PC-9 (cell line): ENCODE results near the gene PEX7. TPM values are rescaled to one million over a fixed set of nuclear protein-coding genes. Genes with fewer than 3 reads are reported as not detected.

Experiments used
- Bru-seq: library from RNA; stranded (reverse); fragments of 400-500 nt; gene quantifications from one replicate; lab custom pipeline; 2021; lab: Mats Ljungman, UMichigan
- BruChase-seq, 2 experiments: library from RNA; stranded (reverse); fragments of 400-500 nt; gene quantifications; one replicate each; lab custom pipeline; 2021; lab: Mats Ljungman, UMichigan
- BruUV-seq: library from RNA; stranded (reverse); fragments of 400-500 nt; replicated peaks from 2 replicates; lab custom pipeline; 2021; lab: Mats Ljungman, UMichigan
- CTCF ChIA-PET: fragments of 300-600 bp; sonication (Branson Sonifier 250); formaldehyde crosslinking; loops from one replicate; lab custom pipeline; 2022; ENCODE audit warnings: antibody characterized with exemption; lab: Charles Lee
- POLR2A ChIA-PET: fragments of 300-600 bp; sonication (Branson Sonifier 250); formaldehyde crosslinking; loops from one replicate; lab custom pipeline; 2022; ENCODE audit warnings: antibody characterized with exemption; ENCODE audit not compliant: unreplicated experiment; lab: Charles Lee
- DNase-seq, 2 experiments: peaks; one replicate each; pipeline versions ENCODE4 v3.0.0 to v3.0.0-alpha.2; 2015 to 2022; ENCODE audit warnings: mixed read lengths in 1 of 2
- H2AFZ ChIP-seq: fragments of 200-600 bp; sonication (generic); 2 replicates; pipeline ENCODE4 v1.8.1; 2017; ENCODE audit warnings: antibody characterized with exemption
- H3F3A ChIP-seq: fragments of 200-600 bp; sonication (generic); 2 replicates; pipeline ENCODE4 v1.8.1; 2017; ENCODE audit warnings: antibody characterized with exemption, mild to moderate bottlenecking, low read depth; ENCODE audit not compliant: insufficient read depth
- H3K27ac ChIP-seq: fragments of 200-600 bp; sonication (generic); 2 replicates; pipeline ENCODE4 v1.6.1; 2016; ENCODE audit warnings: mixed run types
- H3K27me3 ChIP-seq: fragments of 200-600 bp; sonication (generic); 2 replicates; pipeline ENCODE4 v1.6.1; 2016; ENCODE audit warnings: low read depth, mixed run types; ENCODE audit not compliant: insufficient read depth
- H3K36me3 ChIP-seq: fragments of 200-600 bp; sonication (generic); 2 replicates; pipeline ENCODE4 v1.6.1; 2016; ENCODE audit warnings: low read depth, mixed run types
- H3K4me1 ChIP-seq: fragments of 200-600 bp; sonication (generic); replicated peaks from 2 replicates; pipeline ENCODE4 v1.6.1; 2016; ENCODE audit warnings: mixed run types; ENCODE audit not compliant: insufficient read depth
- H3K4me2 ChIP-seq: fragments of 200-600 bp; sonication (generic); 2 replicates; pipeline ENCODE4 v1.6.1; 2017; ENCODE audit warnings: mixed run types
- H3K4me3 ChIP-seq: fragments of 200-600 bp; sonication (generic); 2 replicates; pipeline ENCODE4 v1.6.1; 2016; ENCODE audit warnings: mixed run types
- H3K79me2 ChIP-seq: fragments of 200-600 bp; sonication (generic); 2 replicates; pipeline ENCODE4 v1.6.1; 2017; ENCODE audit warnings: low read depth, mixed run types
- H3K9me2 ChIP-seq: fragments of 200-600 bp; sonication (generic); 2 replicates; pipeline ENCODE4 v1.8.1; 2017; ENCODE audit warnings: mild to moderate bottlenecking; ENCODE audit not compliant: insufficient read depth
- H3K9me3 ChIP-seq: fragments of 200-600 bp; sonication (generic); 2 replicates; pipeline ENCODE4 v1.8.1; 2016; ENCODE audit warnings: low read depth; ENCODE audit not compliant: insufficient read depth
- H4K20me1 ChIP-seq: fragments of 200-600 bp; sonication (generic); 2 replicates; pipeline ENCODE4 v1.8.1; 2017; ENCODE audit not compliant: insufficient read depth
- EZH2 ChIP-seq: fragments of 200-600 bp; sonication (generic); IDR thresholded peaks from 2 replicates; pipeline ENCODE4 v1.8.0; 2017; ENCODE audit warnings: antibody characterized with exemption, low read depth
- intact Hi-C: fragments of 100-400 bp; cut with micrococcal nuclease; formaldehyde crosslinking; loops from one replicate; pipeline ENCODE4 v1.10.0; 2022; ENCODE audit not compliant: unreplicated experiment
- long read RNA-seq: library from polyadenylated mRNA; stranded (forward); transcript quantifications from one replicate; pipeline ENCODE4 v2.0.0, GENCODE V29; 2022
- total RNA-seq: library from RNA; stranded (reverse); gene quantifications from 2 replicates; pipeline ENCODE4 v1.2.3, GENCODE V29; 2021
- TF ChIP-seq, protein P1 (sequence below): fragments of 200-600 bp; sonication (generic); conservative IDR thresholded peaks from 2 replicates; pipeline ENCODE4 v1.6.1; 2017; ENCODE audit warnings: mixed run types, antibody characterized with exemption, mild to moderate bottlenecking, moderate library complexity

The PEX7 gene, protein sequence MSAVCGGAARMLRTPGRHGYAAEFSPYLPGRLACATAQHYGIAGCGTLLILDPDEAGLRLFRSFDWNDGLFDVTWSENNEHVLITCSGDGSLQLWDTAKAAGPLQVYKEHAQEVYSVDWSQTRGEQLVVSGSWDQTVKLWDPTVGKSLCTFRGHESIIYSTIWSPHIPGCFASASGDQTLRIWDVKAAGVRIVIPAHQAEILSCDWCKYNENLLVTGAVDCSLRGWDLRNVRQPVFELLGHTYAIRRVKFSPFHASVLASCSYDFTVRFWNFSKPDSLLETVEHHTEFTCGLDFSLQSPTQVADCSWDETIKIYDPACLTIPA
- 5.6 and 11.5 TPM in 2 replicates for total RNA-seq
- Bru-seq, nascent RNA: percentile 69 among the genes with signal in this experiment
- BruChase-seq, experiment 1, labeled RNA remaining after a 2-hour chase: percentile 54 among the genes with signal in this experiment
- percentile 47 among the genes with signal in this experiment for BruChase-seq, experiment 2, labeled RNA remaining after a 6-hour chase
- long read RNA-seq, transcript PEX7-201 (10 exons, 1,464 nt): major isoform, 11 of 17 reads
- long read RNA-seq, partial matches to known transcripts: 2 of 17 reads
- long read RNA-seq, other reads (novel, unspliced or antisense): 4 of 17 reads

DNA sequence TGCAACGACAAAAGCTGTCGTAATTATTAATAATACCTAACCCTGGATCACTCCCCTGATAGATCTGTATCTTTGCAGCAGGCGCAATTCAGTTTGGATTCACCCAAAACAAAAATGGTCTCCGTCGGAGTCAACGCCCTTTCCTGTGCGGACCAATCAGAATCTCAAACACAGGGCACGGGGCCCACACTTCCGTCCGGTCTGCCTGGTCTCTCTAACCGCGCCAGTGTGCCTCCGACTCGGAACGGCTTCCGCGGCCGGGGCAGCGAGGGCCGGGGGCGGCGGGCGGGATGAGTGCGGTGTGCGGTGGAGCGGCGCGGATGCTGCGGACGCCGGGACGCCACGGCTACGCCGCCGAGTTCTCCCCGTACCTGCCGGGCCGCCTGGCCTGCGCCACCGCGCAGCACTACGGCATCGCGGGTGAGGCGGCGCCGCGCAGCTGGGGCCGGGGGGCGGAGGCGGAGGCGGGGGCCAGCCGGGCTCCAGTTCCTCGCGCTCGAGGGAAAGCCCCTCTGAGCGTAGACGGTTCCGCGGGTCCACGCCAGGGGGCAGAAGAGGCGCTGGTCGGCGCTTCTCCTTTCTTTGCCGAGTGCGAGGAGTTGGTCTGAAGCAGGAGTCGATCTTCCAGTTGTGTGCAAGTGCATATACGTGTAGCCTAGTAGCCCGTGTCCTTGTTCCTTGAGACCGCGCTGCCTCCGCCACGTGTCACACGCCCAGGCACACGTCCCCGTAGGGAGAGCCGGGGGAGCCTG, at the start of gene PEX7:
TSS of gene PEX7 (plus strand) at position 217 of the 752 bp plus-strand sequence. CDS start at position 291, 74 bp downstream.
- intact Hi-C loops: loop anchor here (10.0 kb wide), 1 partner anchor 822 kb away; no protein-coding TSS in a partner anchor
- H3K27ac ChIP-seq: peak within 1 kb of the TSS; percentile 47
- POLR2A ChIA-PET: interaction anchor here (0.6 kb wide), 1 partner anchor 709 kb away, joined by 13 read pairs; no protein-coding TSS in a partner anchor

DNA sequence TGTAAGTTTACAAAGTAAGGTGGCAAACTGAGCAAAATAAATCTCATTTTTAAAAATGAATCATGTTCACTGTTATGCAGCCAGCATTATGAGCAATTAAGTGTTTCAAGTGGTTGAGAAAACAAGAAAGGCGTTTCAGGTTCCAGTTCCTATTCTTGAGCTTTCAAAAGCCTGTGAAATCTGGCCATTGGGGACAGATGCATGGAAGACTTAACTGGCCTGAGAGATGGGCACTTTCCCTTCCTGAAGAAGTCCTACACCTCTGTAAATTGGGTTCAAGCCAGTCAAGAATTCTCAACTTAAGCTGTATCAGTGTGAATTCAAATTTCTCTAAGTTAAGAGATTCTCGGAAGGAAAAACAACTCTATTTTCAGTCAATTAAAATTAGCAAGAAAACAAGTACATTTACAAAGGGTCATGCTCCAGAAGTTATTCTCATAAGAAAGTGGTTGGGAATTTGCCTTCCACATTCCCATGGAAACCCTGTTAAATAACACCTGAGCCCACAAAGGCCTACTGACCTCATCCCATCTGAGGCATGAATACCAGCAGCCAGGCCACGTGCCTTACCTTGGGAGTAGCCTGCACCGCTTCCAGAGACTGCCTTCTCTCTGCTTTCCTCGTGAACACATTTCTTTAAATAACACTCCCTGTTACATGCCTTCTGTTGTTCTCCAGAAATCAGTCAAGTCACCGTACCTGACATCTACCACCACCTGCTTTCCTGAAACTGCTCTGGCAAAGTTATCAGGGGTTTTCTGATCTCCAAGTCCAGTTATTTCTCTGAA, 49.5 kb upstream of the PEX7 start:
- Histone ChIP-seq H3F3A (peaks cover 47% of the 10 kb centered on the region), H3K4me3 (no peak overlapping the region), H2AFZ (no peak overlapping the region), H4K20me1 (no peaks in the 10 kb centered on the region), H3K4me1 (peaks cover 58% of the 10 kb centered on the region), H3K79me2 (peaks cover 80% of the 10 kb centered on the region), H3K4me2 (peak overlapping the region; percentile 80), H3K27me3 (no peaks in the 10 kb centered on the region), H3K27ac (peak overlapping the region; percentile 97), H3K9me3 (0 out of 2 replicates have a peak, but pooled peaks cover 4% of the 10 kb centered on the region), H3K36me3 (no peaks in the 10 kb centered on the region), H3K9me2 (no peaks in the 10 kb centered on the region)
- peak in 1 of 2 experiments; percentile 41 for DNase-seq
- intact Hi-C loops: no loop called here
- ChIA-PET CTCF (interaction anchor here (0.6 kb wide), 1 partner anchor 53 kb away, joined by 3 read pairs; no protein-coding TSS in a partner anchor), POLR2A (no interaction called here)
- TF ChIP-seq, protein P1, sequence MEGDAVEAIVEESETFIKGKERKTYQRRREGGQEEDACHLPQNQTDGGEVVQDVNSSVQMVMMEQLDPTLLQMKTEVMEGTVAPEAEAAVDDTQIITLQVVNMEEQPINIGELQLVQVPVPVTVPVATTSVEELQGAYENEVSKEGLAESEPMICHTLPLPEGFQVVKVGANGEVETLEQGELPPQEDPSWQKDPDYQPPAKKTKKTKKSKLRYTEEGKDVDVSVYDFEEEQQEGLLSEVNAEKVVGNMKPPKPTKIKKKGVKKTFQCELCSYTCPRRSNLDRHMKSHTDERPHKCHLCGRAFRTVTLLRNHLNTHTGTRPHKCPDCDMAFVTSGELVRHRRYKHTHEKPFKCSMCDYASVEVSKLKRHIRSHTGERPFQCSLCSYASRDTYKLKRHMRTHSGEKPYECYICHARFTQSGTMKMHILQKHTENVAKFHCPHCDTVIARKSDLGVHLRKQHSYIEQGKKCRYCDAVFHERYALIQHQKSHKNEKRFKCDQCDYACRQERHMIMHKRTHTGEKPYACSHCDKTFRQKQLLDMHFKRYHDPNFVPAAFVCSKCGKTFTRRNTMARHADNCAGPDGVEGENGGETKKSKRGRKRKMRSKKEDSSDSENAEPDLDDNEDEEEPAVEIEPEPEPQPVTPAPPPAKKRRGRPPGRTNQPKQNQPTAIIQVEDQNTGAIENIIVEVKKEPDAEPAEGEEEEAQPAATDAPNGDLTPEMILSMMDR: no peak
- no peak for TF ChIP-seq EZH2
- no TSS peak for BruUV-seq

More for the DNA sequence above, at the start of gene PEX7:
- H3K79me2 ChIP-seq: peaks cover 8% of the 10 kb centered on the region
- H3K4me1 ChIP-seq: peaks cover 15% of the 10 kb centered on the region
- H4K20me1 ChIP-seq: no peaks in the 10 kb centered on the region
- CTCF ChIA-PET: interaction anchor here (0.6 kb wide), 2 partner anchors 67 to 124 kb away, joined by 5 read pairs; no protein-coding TSS in a partner anchor
- 0 out of 2 replicates have a peak, but pooled peaks cover 8% of the 10 kb centered on the region for H3K36me3 ChIP-seq
- peak within 1 kb of the TSS; percentile 83 for H3K4me2 ChIP-seq
- TF ChIP-seq, protein P1: peak; percentile 72
- no peak for TF ChIP-seq EZH2
- no peaks in the 10 kb centered on the region for H3K9me2 ChIP-seq
- H3K4me3 ChIP-seq: peak within 1 kb of the TSS; percentile 69
- peak; percentile 81 to 87 for DNase-seq
- no peaks in the 10 kb centered on the region for H3K27me3 ChIP-seq
- H3K9me3 ChIP-seq: no peaks in the 10 kb centered on the region
- no TSS peak for BruUV-seq
- H2AFZ ChIP-seq: peak within 1 kb of the TSS; percentile 96
- peaks cover 10% of the 10 kb centered on the region; the same call in 1 of the 2 replicates for H3F3A ChIP-seq
